GM21717 (cell line): Measurements from ENCODE around the gene CBFA2T2.
"Not testable (repeated sequence)": the region's sequence is repeated elsewhere in the genome, so short reads cannot be mapped to it uniquely, and the experiment has no call there.

Experiments
- ATAC-seq: cut with Tn5 transposase; IDR thresholded peaks from one replicate; pipeline ENCODE4 v1.9.1; 2021; ENCODE audit warnings: mild to moderate bottlenecking, moderate library complexity; ENCODE audit not compliant: unreplicated experiment

Gene CBFA2T2

GRCh38 chr20:33503564-33503963 is 13.7 kb downstream of the CBFA2T2 start:
- ATAC-seq: no peak

DNA sequence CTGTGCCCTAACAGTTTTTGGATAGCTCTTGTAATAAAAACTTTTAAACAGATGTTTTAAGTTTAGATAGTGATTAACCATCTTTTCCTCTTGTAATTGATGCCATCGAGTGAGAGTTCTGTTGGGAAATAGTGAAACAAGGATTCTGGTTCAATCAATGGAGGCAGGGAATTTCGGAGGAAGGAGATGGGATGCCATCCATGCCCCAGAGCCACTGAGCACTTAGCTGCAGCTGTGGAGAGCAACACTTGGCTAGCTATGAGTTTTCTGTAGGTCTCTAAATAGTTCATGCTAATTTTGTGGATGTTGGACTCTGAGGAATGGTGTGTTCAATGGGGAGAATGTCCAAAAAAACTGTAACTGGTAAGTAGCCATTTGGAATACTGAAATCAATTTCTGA is 16.7 kb downstream of the CBFA2T2 start:
- no peak for ATAC-seq

- no peak for ATAC-seq
These were observed 17.6 kb downstream of the CBFA2T2 start for GRCh38 chr20:33507461-33507860.

- ATAC-seq: not testable (repeated sequence)
These were observed 18.1 kb downstream of the CBFA2T2 start for GRCh38 chr20:33508015-33508414.

DNA sequence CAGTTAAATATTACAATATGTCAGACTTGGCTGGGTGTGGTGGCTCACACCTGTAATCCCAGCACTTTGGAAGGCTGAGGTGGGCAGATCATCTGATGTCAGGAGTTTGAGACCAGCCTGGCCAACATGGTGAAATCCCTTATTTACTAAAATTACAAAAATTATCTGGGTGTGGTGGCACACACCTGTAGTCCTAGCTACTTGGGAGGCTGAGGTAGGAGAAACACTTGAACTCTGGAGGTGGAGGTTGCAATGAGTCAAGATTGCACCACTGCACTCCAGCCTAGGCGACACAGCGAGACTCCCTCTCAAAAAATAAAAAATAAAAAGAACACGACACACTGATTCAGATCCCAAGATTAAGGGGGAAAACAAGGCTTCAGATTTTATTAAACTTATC is 19.2 kb downstream of the CBFA2T2 start:
- ATAC-seq: not testable (repeated sequence)

DNA sequence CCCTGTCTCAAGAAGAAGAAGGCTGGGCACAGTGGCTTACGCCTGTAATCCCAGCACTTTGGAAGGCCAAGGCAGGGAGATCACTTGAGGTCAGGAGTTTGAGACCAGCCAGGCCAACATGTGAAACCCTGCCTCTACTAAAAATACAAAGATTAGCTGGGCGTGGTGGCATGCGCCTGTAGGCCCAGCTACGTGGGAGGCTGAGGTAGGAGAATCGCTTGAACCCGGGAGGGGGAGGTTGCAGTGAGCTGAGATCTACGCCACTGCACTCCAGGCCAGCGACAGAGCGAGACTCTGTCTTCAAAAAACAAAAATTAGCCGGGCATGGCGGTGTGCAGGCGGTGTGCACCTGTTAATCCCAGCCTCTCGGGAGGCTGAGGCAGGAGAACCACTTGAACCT is 22.0 kb downstream of the CBFA2T2 start:
- not testable (repeated sequence) for ATAC-seq

DNA sequence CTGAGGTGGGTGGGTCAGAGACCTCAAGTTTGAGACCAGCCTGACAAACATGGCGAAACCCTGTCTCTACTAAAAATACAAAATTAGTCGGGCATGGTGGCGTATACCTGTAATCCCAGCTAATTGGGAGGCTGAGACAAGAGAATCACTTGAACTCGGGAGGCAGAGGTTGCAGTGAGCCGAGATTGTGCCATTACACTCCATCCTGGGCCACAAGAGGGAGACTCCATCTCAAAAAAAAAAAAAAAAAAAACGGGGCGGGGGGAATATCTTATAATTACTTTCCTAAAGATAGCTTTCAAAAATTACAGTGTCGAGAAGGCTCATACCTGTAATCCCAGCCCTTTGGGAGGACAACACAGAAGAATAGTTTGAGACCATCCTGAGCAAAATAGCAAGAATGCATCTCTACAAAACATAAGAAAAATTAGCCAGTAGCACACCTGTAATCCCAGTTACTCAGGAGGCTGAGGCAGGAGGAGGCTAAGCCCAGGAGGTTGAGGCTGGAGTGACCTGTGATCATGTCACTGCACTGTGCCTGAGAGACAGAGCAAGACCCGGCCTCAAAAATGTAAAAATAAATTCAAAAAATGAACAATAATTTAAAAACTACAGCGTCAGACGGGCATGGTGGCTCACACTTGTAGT is 25.8 kb downstream of the CBFA2T2 start:
- no peak for ATAC-seq

GRCh38 chr20:33516882-33517281 is 27.0 kb downstream of the CBFA2T2 start:
- no peak for ATAC-seq

GRCh38 chr20:33518071-33518470 is 28.2 kb downstream of the CBFA2T2 start:
- no peak for ATAC-seq

DNA sequence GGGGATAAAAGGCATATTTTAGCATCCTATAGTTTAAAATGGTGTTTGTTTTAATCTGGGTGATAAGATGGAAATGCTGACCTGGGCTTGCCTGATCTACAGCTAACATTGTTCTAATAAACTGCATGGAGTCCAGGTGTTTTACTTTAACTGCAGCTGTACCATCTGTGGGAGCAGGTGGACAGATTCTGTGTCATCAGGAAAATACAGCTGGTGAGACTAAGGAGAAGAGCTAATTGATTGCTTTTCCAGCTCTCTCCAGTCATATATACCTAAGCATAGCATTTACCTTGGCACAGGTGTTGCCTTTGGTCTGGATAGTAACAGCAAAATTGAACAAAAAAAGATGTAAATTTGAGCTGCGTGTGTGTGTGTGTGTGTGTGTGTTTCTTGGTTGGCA is 31.6 kb downstream of the CBFA2T2 start:
- ATAC-seq: no peak

DNA sequence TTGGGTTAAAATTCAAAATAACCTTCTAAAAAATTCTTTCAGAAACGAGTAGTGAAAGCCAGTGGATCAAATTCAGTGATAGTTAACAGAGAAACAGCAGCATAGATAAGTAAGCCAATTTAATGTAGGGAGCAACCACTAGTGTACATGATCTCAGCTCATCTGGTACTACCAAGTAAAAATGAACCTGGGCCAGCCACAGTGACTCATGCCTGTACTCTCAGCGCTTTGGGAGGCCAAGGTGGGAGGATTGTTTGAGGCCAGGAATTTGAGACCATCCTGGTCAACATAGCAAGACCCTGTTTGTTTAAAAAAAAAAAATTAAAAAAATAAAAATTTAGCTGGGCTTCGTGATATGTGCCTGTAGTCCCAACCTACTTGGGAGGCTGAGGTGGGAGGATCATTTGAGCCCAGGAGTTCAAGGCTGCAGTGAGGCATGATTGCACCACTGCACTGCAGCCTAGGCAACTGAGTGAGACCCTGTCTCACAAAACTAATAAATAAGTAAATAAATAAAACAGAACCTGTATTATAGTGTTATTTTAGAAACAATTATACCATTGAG is 32.4 kb downstream of the CBFA2T2 start:
- ATAC-seq: no peak

GRCh38 chr20:33524261-33524660 is 34.4 kb downstream of the CBFA2T2 start:
- ATAC-seq: no peak

- no peak for ATAC-seq
These were observed 36.9 kb downstream of the CBFA2T2 start for GRCh38 chr20:33526769-33527168.

DNA sequence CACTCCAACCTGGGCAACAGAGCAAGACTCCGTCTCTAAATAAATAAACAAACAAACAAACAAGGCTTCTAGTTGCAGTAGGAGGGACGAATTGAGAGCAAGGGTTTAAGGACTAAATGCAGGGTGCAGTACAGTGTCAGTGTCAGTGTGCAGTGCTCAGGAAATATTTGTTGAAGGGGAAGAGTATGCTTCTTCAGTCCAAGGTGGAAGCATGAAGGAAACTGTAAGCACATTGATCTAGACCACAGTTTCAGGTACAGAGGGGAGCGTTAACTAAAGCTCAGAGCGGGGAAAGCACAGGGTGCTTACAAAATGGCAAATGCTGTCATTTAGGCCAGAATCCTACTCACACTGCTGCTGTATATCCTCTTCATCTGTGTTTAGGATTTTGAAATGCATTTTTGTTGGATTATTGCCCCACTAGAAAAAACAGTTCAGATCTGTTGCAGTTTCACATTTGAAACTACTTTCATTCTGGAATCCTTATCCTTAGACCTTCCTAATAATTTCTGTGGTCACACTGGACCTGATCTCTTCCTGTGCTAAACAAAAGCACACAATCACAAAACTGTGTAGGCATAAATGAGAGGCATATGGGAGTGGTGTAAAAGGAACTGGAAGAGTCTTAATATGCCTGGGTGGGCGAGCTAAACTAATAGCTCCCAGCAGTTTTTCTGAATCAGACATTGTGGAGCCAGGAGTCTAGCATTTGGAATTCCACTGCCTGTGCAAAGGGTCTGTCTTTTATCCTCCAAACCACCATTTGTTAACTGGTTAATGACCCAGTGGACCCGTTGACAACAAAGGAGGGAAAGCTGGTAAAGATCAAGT is 41.4 kb downstream of the CBFA2T2 start:
- ATAC-seq: no peak

- ATAC-seq: no peak
These were observed 42.0 kb downstream of the CBFA2T2 start for GRCh38 chr20:33531885-33532284.

GRCh38 chr20:33532753-33533459 is 43.0 kb downstream of the CBFA2T2 start:
- no peak for ATAC-seq

- not testable (repeated sequence) for ATAC-seq
These were observed 45.8 kb downstream of the CBFA2T2 start for GRCh38 chr20:33535717-33536116.

DNA sequence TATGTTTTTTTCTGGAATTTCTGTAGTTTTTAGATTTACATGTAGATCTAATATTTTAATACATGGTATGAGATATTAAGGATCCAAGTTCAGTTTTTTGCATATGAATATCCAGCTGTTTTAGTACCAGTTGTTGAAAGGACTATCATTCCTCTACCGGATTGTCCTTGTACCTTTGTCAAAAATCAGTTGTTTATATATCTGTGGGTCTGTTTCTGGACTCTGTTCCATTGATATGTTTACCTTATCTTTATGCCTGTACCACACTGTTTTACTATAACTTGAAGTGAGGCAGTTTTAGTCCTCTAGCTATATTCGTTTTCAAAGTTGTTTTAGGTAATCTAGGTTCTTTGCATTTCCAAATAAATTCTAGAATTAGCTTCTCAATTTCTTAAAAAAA is 47.7 kb downstream of the CBFA2T2 start:
- ATAC-seq: no peak

- ATAC-seq: no peak
These were observed 49.2 kb downstream of the CBFA2T2 start for GRCh38 chr20:33539129-33539528.

GRCh38 chr20:33540427-33540826 is 50.5 kb downstream of the CBFA2T2 start:
- ATAC-seq: no peak

GRCh38 chr20:33541074-33541473 is 51.2 kb downstream of the CBFA2T2 start:
- no peak for ATAC-seq
